ENCODE measurements around the gene VAMP8.
A peak's percentile ranks its signal among the peaks of the same experiment; 100 is the strongest.

- TF ChIP-seq CTCF (IDR thresholded peaks at IDR 0.05; ENCODE audit: low read depth, low read length, missing input control) (no peak), ZBTB33 (IDR thresholded peaks at IDR 0.05) (peak; percentile 89), GABPA (IDR thresholded peaks at IDR 0.05 in 1 of 2, conservative IDR thresholded peaks at IDR 0.05 in 1 of 2) (peak in 1 of 2 donors; percentile 76), YY1 (IDR thresholded peaks at IDR 0.05) (peak; percentile 95), RAD21 (IDR thresholded peaks at IDR 0.05) (peak; percentile 57 to 73), REST (IDR thresholded peaks at IDR 0.05) (peak; percentile 82), HNF4G (IDR thresholded peaks at IDR 0.05) (peak; percentile 56)
Observed at GRCh38 chr2:85561280-85562212, 15.8 kb upstream of the VAMP8 start, which contains the start of gene GGCX.
